ENCODE data around the gene ZBTB25. TPM values are rescaled to one million over a fixed set of nuclear protein-coding genes. Genes with fewer than 3 reads are reported as not detected.

The ZBTB25 gene
- total RNA-seq (2013): 5.1 TPM
- polyA plus RNA-seq (1 to 10 TPM; 3.2 to 8.7 (median 3.9) TPM), polyA minus RNA-seq (5.1 and 6.0 TPM in 2 replicates), total RNA-seq (14.4 to 36.8 (median 25.4) reads per million in 11 experiments)

GRCh38 chr14:64503434-64504309 lies at the start of gene ZBTB25:
TSS of gene ZBTB25 (minus strand) at chr14:64503838. CDS start at chr14:64490533, 13,305 bp downstream.
- Histone ChIP-seq H3K27ac (ENCODE audit: low read depth in 1 of 2, low read length in 2 of 2) (peak within 1 kb of the TSS; percentile 99), H3K9me3 (replicated peaks in 1 of 2; ENCODE audit: control insufficient read depth in 1 of 2, insufficient read depth in 1 of 2, low read length in 2 of 2) (no peaks in the 10 kb centered on the region), H2AFZ (ENCODE audit: insufficient read depth, low read depth, low read length, poor library complexity, severe bottlenecking) (peak within 1 kb of the TSS; percentile 95), H3K4me1 (ENCODE audit: control insufficient read depth in 1 of 2, insufficient read depth in 2 of 2, low read length in 2 of 2) (peaks cover 49 to 67% of the 10 kb centered on the region in 2 donors), H3K36me3 (replicated peaks in 1 of 2; ENCODE audit: control insufficient read depth in 1 of 2, insufficient read depth in 2 of 2, low read length in 2 of 2) (no peaks in the 10 kb centered on the region), H3K4me3 (replicated peaks in 1 of 3; ENCODE audit: low read depth in 2 of 3, low read length in 3 of 3) (peak within 1 kb of the TSS; percentile 49 to 91 (median 87)), H4K20me1 (ENCODE audit: insufficient read depth, low read length) (peaks cover 37% of the 10 kb centered on the region), H3K4me2 (replicated peaks; ENCODE audit: extremely low read depth, low read length, poor library complexity, severe bottlenecking) (peak within 1 kb of the TSS; percentile 91), H3K27me3 (ENCODE audit: control insufficient read depth in 2 of 2, insufficient read depth in 2 of 2, low read length in 2 of 2) (no peaks in the 10 kb centered on the region), H3K9ac (ENCODE audit: insufficient read depth, low read length, poor library complexity, severe bottlenecking) (peak within 1 kb of the TSS; percentile 99), H3K79me2 (ENCODE audit: insufficient read depth, low read length) (peaks cover 68% of the 10 kb centered on the region)
- Mint-ChIP-seq H3K36me3 (peaks cover 0 to 11% of the 10 kb centered on the region in 2 donors), H3K9me3 (no peaks in the 10 kb centered on the region), H3K4me1 (peaks cover 58% of the 10 kb centered on the region), H3K4me3 (peak within 1 kb of the TSS; percentile 96), H3K27ac (peak within 1 kb of the TSS; percentile 97 to 99 (median 99)), H3K27me3 (ENCODE audit: low read depth in 3 of 3) (no peaks in the 10 kb centered on the region)
- intact Hi-C loops (cut with micrococcal nuclease): loop anchor here in 1 of 2 donors (10.0 kb wide), 1 partner anchor 151 kb away; no protein-coding TSS in a partner anchor
- DNase-seq: peak; percentile 90 to 98 (median 95)
- no peak for TF ChIP-seq CTCF (IDR thresholded peaks at IDR 0.05)
- WGBS (ENCODE audit: insufficient coverage): under 1% methylated on average over 84 of the region's 87 CpGs

- WGBS (ENCODE audit: insufficient coverage): 75% methylated on average over 1 of the region's 7 CpGs
- Mint-ChIP-seq H3K4me3 (peak overlapping the region in 1 of 2 donors; percentile 86), H3K36me3 (peaks cover 4 to 6% of the 10 kb centered on the region in 2 donors), H3K27me3 (ENCODE audit: low read depth in 3 of 3) (peaks cover 47 to 65% (median 51%) of the 10 kb centered on the region in 3 donors), H3K4me1 (peaks cover 11% of the 10 kb centered on the region), H3K27ac (no peak overlapping the region), H3K9me3 (peaks cover 0 to 4% (median 0%) of the 10 kb centered on the region in 7 donors)
- no peak overlapping the region for H3K4me2 ChIP-seq (replicated peaks; ENCODE audit: extremely low read depth, low read length, poor library complexity, severe bottlenecking)
- intact Hi-C loops (cut with micrococcal nuclease): no loop called here
- no peaks in the 10 kb centered on the region for H3K36me3 ChIP-seq (replicated peaks in 1 of 2; ENCODE audit: control insufficient read depth in 1 of 2, insufficient read depth in 2 of 2, low read length in 2 of 2)
- no peak for TF ChIP-seq CTCF (IDR thresholded peaks at IDR 0.05)
- peaks cover 35 to 61% of the 10 kb centered on the region in 2 donors for H3K27me3 ChIP-seq (ENCODE audit: control insufficient read depth in 2 of 2, insufficient read depth in 2 of 2, low read length in 2 of 2)
- H3K9me3 ChIP-seq (replicated peaks in 1 of 2; ENCODE audit: control insufficient read depth in 1 of 2, insufficient read depth in 1 of 2, low read length in 2 of 2): no peaks in the 10 kb centered on the region
- H3K4me1 ChIP-seq (ENCODE audit: control insufficient read depth in 1 of 2, insufficient read depth in 2 of 2, low read length in 2 of 2): peaks cover 10 to 12% of the 10 kb centered on the region in 2 donors
- no peaks in the 10 kb centered on the region for H3K79me2 ChIP-seq (ENCODE audit: insufficient read depth, low read length)
- no peak overlapping the region for H2AFZ ChIP-seq (ENCODE audit: insufficient read depth, low read depth, low read length, poor library complexity, severe bottlenecking)
- no peak overlapping the region for H3K9ac ChIP-seq (ENCODE audit: insufficient read depth, low read length, poor library complexity, severe bottlenecking)
- no peak for DNase-seq
- H4K20me1 ChIP-seq (ENCODE audit: insufficient read depth, low read length): no peaks in the 10 kb centered on the region
- H3K27ac ChIP-seq (ENCODE audit: low read depth in 1 of 2, low read length in 2 of 2): no peak overlapping the region
- no peak overlapping the region for H3K4me3 ChIP-seq (replicated peaks in 1 of 3; ENCODE audit: low read depth in 2 of 3, low read length in 3 of 3)
Measured at GRCh38 chr14:64550621-64551333, 47.1 kb upstream of the ZBTB25 start.

All from CD14-positive monocyte (primary cell).